SK-N-SH treated with all-trans-retinoic acid at 6 μM for 48 hours (cell line): Measurements from ENCODE around the gene ARRDC1.

Experiments
- BACH2 ChIP-seq: fragments of 250-450 bp; sonication (Bioruptor Pico); IDR thresholded peaks from 2 replicates; pipeline ENCODE4 v1.9.0; 2021; ENCODE audit warnings: mild to moderate bottlenecking, borderline replicate concordance
- ESRRG ChIP-seq: fragments of 250-450 bp; sonication (Bioruptor Pico); IDR thresholded peaks from 2 replicates; pipeline ENCODE4 v1.6.1; 2021; ENCODE audit warnings: mild to moderate bottlenecking
- GLIS3 ChIP-seq: fragments of 250-450 bp; sonication (Bioruptor Pico); IDR thresholded peaks from 2 replicates; pipeline ENCODE4 v1.5.0; 2020; ENCODE audit warnings: mild to moderate bottlenecking, moderate library complexity
- ISL1 ChIP-seq: fragments of 250-450 bp; sonication (Bioruptor Pico); IDR thresholded peaks from 2 replicates; pipeline ENCODE4 v2.1.2; 2022; ENCODE audit warnings: mild to moderate bottlenecking, moderate library complexity
- OSR1 ChIP-seq: fragments of 250-450 bp; sonication (Bioruptor Pico); IDR thresholded peaks from 2 replicates; pipeline ENCODE4 v1.8.0; 2022; ENCODE audit warnings: moderate library complexity, mild to moderate bottlenecking, inconsistent platforms
- PATZ1 ChIP-seq: fragments of 250-450 bp; sonication (Bioruptor Pico); IDR thresholded peaks from 2 replicates; pipeline ENCODE4 v1.8.0; 2020; ENCODE audit warnings: mild to moderate bottlenecking, moderate library complexity, borderline replicate concordance
- POU6F1 ChIP-seq: fragments of 250-450 bp; sonication (Bioruptor Pico); IDR thresholded peaks from 2 replicates; pipeline ENCODE4 v1.8.0; 2021; ENCODE audit warnings: low read depth, mild to moderate bottlenecking, moderate library complexity, borderline replicate concordance
- SNAI2 ChIP-seq: fragments of 250-450 bp; sonication (Bioruptor Pico); IDR thresholded peaks from 2 replicates; pipeline ENCODE4 v1.5.0; 2020; ENCODE audit warnings: mild to moderate bottlenecking, moderate library complexity
- TCF4 ChIP-seq: fragments of 250-450 bp; sonication (Bioruptor Pico); IDR thresholded peaks from 2 replicates; pipeline ENCODE4 v1.8.0; 2021; ENCODE audit warnings: mild to moderate bottlenecking, moderate library complexity, borderline replicate concordance
- ZFP3 ChIP-seq: fragments of 250-450 bp; sonication (Bioruptor Pico); IDR thresholded peaks from 2 replicates; pipeline ENCODE4 v1.5.0; 2020; ENCODE audit warnings: mild to moderate bottlenecking, moderate library complexity
- ZFP30 ChIP-seq: fragments of 450-650 bp; formaldehyde crosslinking; IDR thresholded peaks from 2 replicates; pipeline ENCODE4 v1.5.0; 2022; ENCODE audit warnings: mild to moderate bottlenecking, moderate library complexity
- ZNF565 ChIP-seq: fragments of 450-650 bp; formaldehyde crosslinking; conservative IDR thresholded peaks from 2 replicates; pipeline ENCODE4 v1.5.0; 2020; ENCODE audit warnings: low read depth, mild to moderate bottlenecking, moderate library complexity
- ZNF70 ChIP-seq: fragments of 450-650 bp; formaldehyde crosslinking; IDR thresholded peaks from 2 replicates; pipeline ENCODE4 v1.5.0; 2020; ENCODE audit warnings: mild to moderate bottlenecking, moderate library complexity
- ZNF8 ChIP-seq: fragments of 450-650 bp; formaldehyde crosslinking; IDR thresholded peaks from 2 replicates; pipeline ENCODE4 v1.5.0; 2020; ENCODE audit warnings: mild to moderate bottlenecking, moderate library complexity

GRCh38 chr9:137583957-137584356 lies 21.5 kb upstream of the ARRDC1 start:
- no peak for TF ChIP-seq GLIS3 (CRISPR knock-in tag)
- no peak for TF ChIP-seq OSR1 (CRISPR knock-in tag)
- no peak for TF ChIP-seq ZNF565 (CRISPR knock-in tag)
- no peak for TF ChIP-seq ZFP3 (CRISPR knock-in tag)
- no peak for TF ChIP-seq TCF4 (CRISPR knock-in tag)
- TF ChIP-seq ISL1 (CRISPR knock-in tag), result no peak
- TF ChIP-seq POU6F1 (CRISPR knock-in tag), result no peak
- no peak for TF ChIP-seq PATZ1 (CRISPR knock-in tag)
- TF ChIP-seq BACH2, result no peak
- no peak for TF ChIP-seq ZNF70 (CRISPR knock-in tag)
- TF ChIP-seq SNAI2 (CRISPR knock-in tag), result no peak
- no peak for TF ChIP-seq ESRRG
- no peak for TF ChIP-seq ZFP30 (CRISPR knock-in tag)
- TF ChIP-seq ZNF8, result no peak
